ENCODE data around the gene MSH4.
"Not testable (repeated sequence)": the region's sequence is repeated elsewhere in the genome, so short reads cannot be mapped to it uniquely, and the experiment has no call there.

MSH4 gene

GRCh38 chr1:75932304-75932703 is 135.6 kb downstream of the MSH4 start, which contains the start of gene ASB17:
Gene ASB17 (minus strand): TSS chr1:75932404. CDS start chr1:75932291, 113 bp downstream.
- DNase-seq (ENCODE audit: low read depth, low spot score): no peak

- no peak for DNase-seq (ENCODE audit: low read depth, low spot score)
Observed at GRCh38 chr1:75937034-75937433, 140.4 kb downstream of the MSH4 start.

- DNase-seq (ENCODE audit: low read depth, low spot score): not testable (repeated sequence)
Observed at GRCh38 chr1:75943037-75943436, 146.4 kb downstream of the MSH4 start.

- DNase-seq (ENCODE audit: low read depth, low spot score): no peak
Observed at GRCh38 chr1:75950176-75950575, 153.5 kb downstream of the MSH4 start.

GRCh38 chr1:75952016-75952415 is 155.3 kb downstream of the MSH4 start:
- no peak for DNase-seq (ENCODE audit: low read depth, low spot score)

- no peak for DNase-seq (ENCODE audit: low read depth, low spot score)
Observed at GRCh38 chr1:75953461-75953860, 156.8 kb downstream of the MSH4 start.

- no peak for DNase-seq (ENCODE audit: low read depth, low spot score)
Observed at GRCh38 chr1:75954586-75954985, 157.9 kb downstream of the MSH4 start.
